AG08396 (cell line): Measurements from ENCODE around the gene DTYMK.
"Not testable (repeated sequence)": the region's sequence is repeated elsewhere in the genome, so short reads cannot be mapped to it uniquely, and the experiment has no call there.

Experiments used
- DNase-seq: peaks from one replicate; pipeline ENCODE4 v3.0.0; 2012; ENCODE audit warnings: low spot score, mixed read lengths

DTYMK gene

GRCh38 chr2:241686650-241687425 is at the start of gene DTYMK:
TSS of gene DTYMK (minus strand) at chr2:241686815. CDS start at chr2:241686783, 32 bp downstream.
- DNase-seq: peak; percentile 99

DNA sequence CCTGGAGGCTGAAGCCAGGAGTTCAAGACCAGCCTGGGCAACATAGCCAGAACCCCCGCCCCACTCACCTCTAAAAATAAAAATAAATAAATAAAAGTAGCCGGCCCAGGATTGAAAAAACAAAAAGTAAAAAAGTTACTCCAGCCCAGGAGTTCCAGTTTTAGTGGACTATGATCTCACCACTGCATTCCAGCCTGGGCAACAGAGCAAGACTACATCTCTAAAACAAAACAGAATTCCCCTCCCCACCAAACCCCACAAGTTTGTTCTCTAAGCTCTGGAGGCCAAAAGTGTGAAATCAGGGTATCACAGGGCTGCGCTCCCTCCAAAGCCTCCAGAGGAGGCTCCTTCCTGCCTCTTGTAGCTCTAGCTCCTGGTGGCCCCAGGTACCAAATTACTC is 49.5 kb upstream of the DTYMK start:
- no peak for DNase-seq

DNA sequence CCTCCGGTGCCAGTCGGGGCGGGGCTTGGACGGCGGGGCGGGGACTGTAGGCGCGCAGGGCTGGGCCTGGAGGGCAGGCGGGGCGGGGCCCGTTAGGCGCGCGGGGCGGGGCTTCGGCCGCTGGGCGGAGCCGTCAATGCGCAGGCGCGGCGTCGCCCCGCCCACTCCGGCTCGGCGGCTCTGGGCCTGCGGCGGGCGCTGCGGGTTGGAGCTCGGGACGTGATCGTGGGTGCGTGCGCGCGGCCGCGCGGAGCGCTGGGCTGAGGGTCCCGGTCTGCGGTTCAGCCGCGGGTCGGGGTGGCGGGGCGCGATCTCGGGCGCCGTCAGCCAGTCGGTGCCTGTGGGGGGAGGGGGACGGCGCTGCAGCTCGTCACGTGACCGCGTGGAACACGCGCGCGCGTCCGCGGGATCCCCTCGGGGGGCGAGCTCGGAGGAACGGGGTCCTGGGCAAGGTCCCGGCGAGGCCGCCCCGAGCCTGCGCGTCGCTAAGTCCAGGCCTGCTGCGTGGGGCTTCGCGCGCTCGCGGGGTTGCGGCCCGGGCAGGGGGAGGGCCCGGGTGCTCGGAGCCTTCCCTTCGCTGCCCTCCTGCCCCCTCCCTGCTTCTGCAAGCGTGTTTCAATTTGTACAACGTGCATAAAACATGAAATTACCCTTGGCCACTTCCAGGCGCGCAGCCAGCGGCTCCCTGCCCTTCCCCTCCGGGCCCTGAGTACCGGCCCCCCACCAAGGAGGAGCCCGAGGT is 48.0 kb upstream of the DTYMK start, which contains the start of gene D2HGDH:
D2HGDH (plus strand) TSS at position 164 of the 742 bp plus-strand sequence. CDS start 595 bp downstream, outside the sequence.
- peak; percentile 99 for DNase-seq

GRCh38 chr2:241734208-241734466 is 47.5 kb upstream of the DTYMK start:
- no peak for DNase-seq

GRCh38 chr2:241733391-241734207 is 47.0 kb upstream of the DTYMK start:
- DNase-seq: no peak

GRCh38 chr2:241732513-241733186 is 46.0 kb upstream of the DTYMK start:
- not testable (repeated sequence) for DNase-seq

DNA sequence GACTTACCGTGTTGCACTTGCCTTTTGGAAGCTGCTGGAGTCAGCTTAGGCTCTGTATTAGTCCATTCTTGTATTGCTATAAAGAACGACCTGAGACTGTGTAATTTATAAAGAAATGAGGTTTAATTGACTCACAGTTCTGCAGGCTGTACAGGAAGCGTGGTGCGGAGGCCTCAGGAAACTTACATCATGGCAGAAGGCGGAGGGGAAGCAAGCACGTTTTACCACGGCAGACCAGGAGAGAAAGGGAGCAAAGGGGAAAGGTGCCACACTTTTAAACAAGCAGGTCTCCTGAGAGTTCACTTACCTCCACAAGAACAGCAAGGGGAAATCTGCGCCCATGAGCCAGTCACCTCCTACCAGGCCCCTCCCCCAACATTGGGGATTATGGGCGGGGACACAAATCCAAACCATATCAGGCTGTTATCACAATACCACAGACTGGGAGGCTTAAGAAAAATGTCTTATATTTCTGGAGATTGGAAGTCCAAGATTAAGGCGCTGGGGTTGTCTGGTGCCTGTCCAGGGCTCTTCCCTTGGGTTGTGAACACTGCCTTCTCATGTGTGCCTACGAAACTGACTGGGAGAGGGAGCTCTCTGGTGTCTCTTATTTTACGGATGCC is 44.2 kb upstream of the DTYMK start:
- DNase-seq: no peak

- no peak for DNase-seq
Measured at GRCh38 chr2:241729868-241730267, 43.3 kb upstream of the DTYMK start.

DNA sequence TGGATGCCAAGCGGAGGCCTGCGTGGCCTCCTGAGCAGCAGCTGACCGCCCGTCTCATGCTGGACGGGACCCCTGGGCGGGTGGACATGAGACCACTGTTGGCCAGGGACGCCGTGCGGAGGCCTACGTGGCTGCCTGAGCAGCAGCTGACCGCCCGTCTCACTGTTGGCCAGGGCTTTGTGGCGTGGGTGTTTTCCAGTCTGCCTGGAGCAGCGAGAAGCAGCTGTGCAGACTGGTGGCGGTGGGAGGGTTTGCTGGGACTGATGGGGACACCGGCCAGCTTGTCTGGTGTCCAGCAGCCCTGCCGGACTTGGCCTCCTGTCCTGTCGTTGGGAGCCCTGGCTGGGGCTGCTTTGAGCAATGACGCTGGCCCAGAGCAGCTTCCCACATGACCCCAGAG is 42.0 kb upstream of the DTYMK start:
- DNase-seq: no peak

GRCh38 chr2:241728000-241728399 is 41.4 kb upstream of the DTYMK start:
- no peak for DNase-seq

- DNase-seq: no peak
Measured at GRCh38 chr2:241726459-241726858, 39.8 kb upstream of the DTYMK start.

GRCh38 chr2:241724975-241725870 is 38.6 kb upstream of the DTYMK start:
- no peak for DNase-seq

- no peak for DNase-seq
Measured at GRCh38 chr2:241724259-241724974, 37.8 kb upstream of the DTYMK start.

DNA sequence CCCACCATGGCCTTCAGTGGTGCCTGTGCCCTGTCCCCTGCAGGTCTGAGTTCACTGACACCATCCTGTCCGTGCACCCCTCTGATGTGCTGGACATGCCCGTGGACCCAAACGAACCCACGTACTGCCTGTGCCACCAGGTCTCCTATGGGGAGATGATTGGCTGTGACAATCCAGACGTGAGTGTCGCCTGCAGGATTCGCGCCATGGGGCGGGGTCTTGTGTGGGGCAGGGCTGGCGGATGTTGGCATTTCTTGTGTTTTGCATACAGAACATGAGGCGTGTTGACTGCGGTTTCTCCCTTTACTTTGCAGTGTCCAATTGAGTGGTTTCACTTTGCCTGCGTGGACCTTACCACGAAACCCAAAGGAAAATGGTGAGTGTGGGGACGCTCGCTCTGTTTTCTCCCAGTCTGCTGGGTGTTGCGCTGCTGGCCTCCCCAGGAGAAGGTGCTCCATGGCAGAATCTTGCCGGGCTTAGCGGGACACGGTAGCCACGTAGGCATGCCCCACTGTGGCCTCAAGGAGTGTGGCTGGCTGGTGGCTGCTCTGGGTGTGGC is 36.4 kb upstream of the DTYMK start:
- DNase-seq: no peak

DNA sequence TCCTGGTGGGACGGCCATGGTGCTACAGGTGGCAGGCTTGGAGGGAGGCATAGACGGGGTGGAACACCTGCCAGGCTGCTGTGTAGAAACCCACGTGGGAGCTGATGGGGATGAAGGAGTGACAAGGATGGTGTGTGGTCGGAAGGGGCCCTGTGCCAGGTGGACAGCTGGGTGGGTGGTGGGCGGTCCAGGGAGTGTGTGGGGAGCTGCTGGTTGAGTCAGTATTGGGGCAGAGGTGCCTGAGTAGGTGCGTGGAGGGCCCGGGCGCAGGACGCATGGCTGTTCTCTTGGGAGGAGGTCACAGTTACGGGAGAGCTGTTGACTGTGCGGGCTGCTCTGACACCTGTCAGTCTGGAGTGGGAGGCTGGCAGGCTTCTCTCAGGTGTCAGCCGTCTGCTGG is 35.2 kb upstream of the DTYMK start:
- no peak for DNase-seq

GRCh38 chr2:241720560-241720959 is 33.9 kb upstream of the DTYMK start:
- DNase-seq: no peak

DNA sequence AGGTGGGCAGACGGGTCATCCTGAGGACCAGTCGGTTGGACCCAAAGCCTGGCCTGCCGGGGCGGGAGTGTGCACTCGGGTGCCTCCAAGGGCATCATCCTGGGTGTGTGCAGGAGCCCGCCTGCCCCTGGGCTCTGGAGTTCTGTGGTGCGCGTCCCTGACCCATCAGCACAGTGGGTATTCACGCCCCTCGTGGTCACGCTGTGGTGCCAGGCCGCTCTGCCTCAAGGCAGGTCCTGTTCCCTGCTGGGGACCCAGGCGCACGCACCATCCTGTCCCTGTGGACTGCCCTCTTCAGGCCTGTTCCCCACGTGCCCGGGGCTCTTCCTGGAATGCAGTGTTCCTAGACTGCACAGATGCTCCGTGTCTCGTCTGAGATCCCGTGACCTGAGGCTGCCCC is 33.5 kb upstream of the DTYMK start:
- peak; percentile 7 for DNase-seq

DNA sequence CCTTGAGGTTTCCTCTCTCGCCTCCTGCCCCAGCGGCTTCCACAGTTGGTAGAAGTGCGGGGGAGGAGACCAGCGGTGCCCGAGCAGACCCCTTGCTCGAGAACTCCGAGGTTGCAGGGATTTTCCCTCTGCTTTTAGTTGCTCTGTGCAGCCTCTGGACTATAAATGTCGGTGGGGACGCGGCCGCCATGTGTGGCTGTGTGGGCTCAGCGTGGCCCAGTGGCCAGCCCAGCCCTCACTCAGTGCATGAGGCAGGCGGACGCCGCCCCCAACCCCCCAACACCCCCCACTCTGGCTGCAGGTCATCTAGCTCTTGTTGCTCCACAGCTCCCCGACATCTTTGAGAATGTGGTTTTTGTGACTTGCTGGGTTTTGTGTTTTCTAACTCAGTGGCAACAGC is 32.5 kb upstream of the DTYMK start:
- no peak for DNase-seq

GRCh38 chr2:241708879-241709278 is 22.3 kb upstream of the DTYMK start:
- DNase-seq: no peak

- DNase-seq: no peak
Measured at GRCh38 chr2:241706537-241706936, 19.9 kb upstream of the DTYMK start.
